SK-N-SH (cell line): ENCODE measurements around the gene CCNY. TPM values are rescaled to one million over a fixed set of nuclear protein-coding genes. Genes with fewer than 3 reads are reported as not detected.

Source experiments
- CTCF ChIA-PET: fragments of 300-600, 350-600 bp; formaldehyde crosslinking; extraction: SDS; loops from one replicate; lab custom pipeline; 2021; lab: Yijun Ruan, JAX
- POLR2A ChIA-PET: fragments of 350-600 bp; sonication (Branson Sonifier 250); formaldehyde crosslinking; extraction: SDS; loops from one replicate; lab custom pipeline; 2020; ENCODE audit warnings: antibody characterized with exemption, inconsistent platforms; lab: Yijun Ruan, JAX
- DNase-seq: peaks from one replicate; pipeline ENCODE4 v3.0.0; 2012
- H2AFZ ChIP-seq: fragments of 200-600 bp; sonication (generic); 2 replicates; pipeline ENCODE4 v1.8.1; 2016; ENCODE audit warnings: antibody characterized with exemption, mild to moderate bottlenecking, low read depth
- H3F3A ChIP-seq: fragments of 200-600 bp; sonication (generic); replicated peaks from 2 replicates; pipeline ENCODE3; 2016; ENCODE audit warnings: antibody characterized with exemption, mild to moderate bottlenecking; ENCODE audit not compliant: insufficient read depth
- H3K27ac ChIP-seq, 2 experiments: fragments of 200-500 bp in 1 of 2; fragments of 200-600 bp in 1 of 2; sonication (Bioruptor generic) in 1 of 2; sonication (generic), shearing (Covaris generic) in 1 of 2; 2 replicates each; pipeline versions ENCODE4 v1.5.1 to v1.6.1; 2014 to 2016; ENCODE audit warnings: low read depth in 2 of 2, inconsistent platforms in 1 of 2, low read length in 1 of 2, mild to moderate bottlenecking in 1 of 2, mixed read lengths in 1 of 2
- H3K27me3 ChIP-seq: fragments of 200-600 bp; sonication (generic), shearing (Covaris generic); 2 replicates; pipeline ENCODE4 v1.6.1; 2016; ENCODE audit warnings: mixed run types; ENCODE audit not compliant: insufficient read depth
- H3K36me3 ChIP-seq, 2 experiments: fragments of 200-500 bp in 1 of 2; fragments of 200-600 bp in 1 of 2; sonication (Bioruptor generic) in 1 of 2; sonication (generic) in 1 of 2; replicated peaks in 1 of 2; 2 replicates each; pipeline versions ENCODE3 to v1.5.1; 2014 to 2016; ENCODE audit warnings: low read length in 1 of 2, mild to moderate bottlenecking in 1 of 2; ENCODE audit not compliant: insufficient read depth in 2 of 2, control insufficient read depth in 1 of 2
- H3K4me1 ChIP-seq, 2 experiments: fragments of 200-500 bp in 1 of 2; fragments of 200-600 bp in 1 of 2; sonication (Bioruptor generic) in 1 of 2; sonication (generic), shearing (Covaris generic) in 1 of 2; 2 replicates each; pipeline versions ENCODE4 v1.5.1 to v1.6.1; 2014 to 2016; ENCODE audit warnings: low read depth in 1 of 2, low read length in 1 of 2, mixed run types in 1 of 2; ENCODE audit not compliant: insufficient read depth in 2 of 2, control insufficient read depth in 1 of 2
- H3K4me2 ChIP-seq: fragments of 200-600 bp; sonication (generic), shearing (Covaris generic); 2 replicates; pipeline ENCODE4 v1.6.1; 2017; ENCODE audit warnings: mixed run types
- H3K4me3 ChIP-seq, 2 experiments: fragments of 200-500 bp in 1 of 2; fragments of 200-600 bp in 1 of 2; sonication (Bioruptor generic) in 1 of 2; sonication (generic), shearing (Covaris generic) in 1 of 2; 2 replicates each; pipeline versions ENCODE4 v1.5.1 to v1.8.1; 2014 to 2016; ENCODE audit warnings: low read depth in 2 of 2, inconsistent platforms in 1 of 2, low read length in 1 of 2, mild to moderate bottlenecking in 1 of 2, mixed read lengths in 1 of 2, moderate library complexity in 1 of 2
- H3K79me2 ChIP-seq: fragments of 200-600 bp; sonication (generic); 2 replicates; pipeline ENCODE4 v1.8.1; 2017; ENCODE audit warnings: mild to moderate bottlenecking; ENCODE audit not compliant: insufficient read depth
- H3K9ac ChIP-seq: fragments of 200-600 bp; sonication (generic); 2 replicates; pipeline ENCODE4 v1.6.1; 2017; ENCODE audit warnings: mixed run types
- H3K9me2 ChIP-seq: fragments of 200-600 bp; sonication (generic); 2 replicates; pipeline ENCODE4 v1.6.1; 2017; ENCODE audit warnings: mixed run types
- H3K9me3 ChIP-seq: fragments of 200-600 bp; sonication (generic); 2 replicates; pipeline ENCODE4 v1.6.1; 2017; ENCODE audit warnings: mixed run types, mild to moderate bottlenecking, moderate library complexity
- H4K20me1 ChIP-seq: fragments of 200-600 bp; sonication (generic); 2 replicates; pipeline ENCODE4 v1.6.1; 2017; ENCODE audit warnings: mild to moderate bottlenecking, mixed run types; ENCODE audit not compliant: insufficient read depth
- CTCF ChIP-seq: fragments of 200-600 bp; sonication (generic); IDR thresholded peaks from 2 replicates; pipeline ENCODE4 v1.6.1; 2017; ENCODE audit warnings: antibody characterized with exemption, mild to moderate bottlenecking, moderate library complexity
- EP300 ChIP-seq, 2 experiments: IDR thresholded peaks; 2 replicates each; pipeline versions ENCODE4 v1.4.0 to v1.6.1; 2012; ENCODE audit warnings: borderline replicate concordance in 1 of 2, low read depth in 1 of 2, low read length in 1 of 2
- FOXJ3 ChIP-seq: sonication (generic); formaldehyde crosslinking; IDR thresholded peaks from 2 replicates; pipeline ENCODE4 v1.5.1; 2020; ENCODE audit warnings: mild to moderate bottlenecking, missing genetic modification reagents
- FOXM1 ChIP-seq: IDR thresholded peaks from 2 replicates; pipeline ENCODE4 v1.4.0; 2012; ENCODE audit warnings: low read depth, mild to moderate bottlenecking
- IRF3 ChIP-seq: fragments of 150-350 bp; IDR thresholded peaks from 2 replicates; pipeline ENCODE4 v1.6.1; 2016; ENCODE audit warnings: mild to moderate bottlenecking, low read depth, low read length
- JUND ChIP-seq: IDR thresholded peaks from 2 replicates; pipeline ENCODE4 v1.4.0; 2012
- MEF2A ChIP-seq: IDR thresholded peaks from 2 replicates; pipeline ENCODE4 v1.4.0; 2012; ENCODE audit warnings: low read depth, borderline replicate concordance
- MXI1 ChIP-seq: IDR thresholded peaks from 2 replicates; pipeline ENCODE4 v1.6.1; 2012; ENCODE audit warnings: mild to moderate bottlenecking, low read depth, low read length, improper control_type of control experiment
- NRF1 ChIP-seq: IDR thresholded peaks from 2 replicates; pipeline ENCODE4 v1.6.1; 2012; ENCODE audit warnings: low read depth, mild to moderate bottlenecking, low read length
- SIN3A ChIP-seq: IDR thresholded peaks from 2 replicates; pipeline ENCODE4 v1.6.1; 2012; ENCODE audit warnings: low read depth, mild to moderate bottlenecking, low read length, moderate library complexity, borderline replicate concordance
- YY1 ChIP-seq: IDR thresholded peaks from 2 replicates; pipeline ENCODE4 v1.4.0; 2012; ENCODE audit warnings: low read depth, mild to moderate bottlenecking
- WGBS: methylation state at CpG from one replicate; pipeline ENCODE4 v1.1.6; 2017; ENCODE audit warnings: low lambda C conversion rate; 5-methylcytosine and 5-hydroxymethylcytosine counted together
- polyA plus RNA-seq, 3 experiments: library from polyadenylated mRNA; depleted of rRNA; stranded (reverse); fragments of >200 nt; gene quantifications; 2 replicates each; pipeline ENCODE4 v1.2.3, GENCODE V29; 2012

The CCNY gene
- polyA plus RNA-seq, 1 of the 3 experiments (the other 2 are of a cell fraction): 29.4 TPM

- H3K9ac ChIP-seq: no peak overlapping the region
- POLR2A ChIA-PET: no interaction called here
- no peaks in the 10 kb centered on the region for H3K9me2 ChIP-seq
- peaks cover 91% of the 10 kb centered on the region for H4K20me1 ChIP-seq
- 68% methylated on average over 2 of the region's 2 CpGs for WGBS
- H2AFZ ChIP-seq: no peak overlapping the region
- peaks cover 97% of the 10 kb centered on the region for H3K79me2 ChIP-seq
- peaks cover 6 to 12% of the 10 kb centered on the region in 2 experiments; a peak in 3 of 4 replicates for H3K4me1 ChIP-seq
- peaks cover 0 to 4% of the 10 kb centered on the region in 2 experiments for H3K36me3 ChIP-seq
- no peak overlapping the region for H3K4me3 ChIP-seq
- H3F3A ChIP-seq: no peaks in the 10 kb centered on the region
- CTCF ChIA-PET: interaction anchor here (0.5 to 1.7 kb wide), 2 partner anchors 14 to 1192 kb away, joined by 3 to 5 read pairs; no protein-coding TSS in a partner anchor
- no peaks in the 10 kb centered on the region for H3K9me3 ChIP-seq
- no peak for DNase-seq
- no peak overlapping the region for H3K4me2 ChIP-seq
- no peak overlapping the region for H3K27ac ChIP-seq
- TF ChIP-seq YY1: no peak
- TF ChIP-seq FOXJ3 (CRISPR knock-in tag): no peak
- no peak for TF ChIP-seq MXI1
- no peak for TF ChIP-seq CTCF
- TF ChIP-seq IRF3: no peak
- no peak for TF ChIP-seq MEF2A
- TF ChIP-seq JUND: no peak
- no peaks in the 10 kb centered on the region for H3K27me3 ChIP-seq
Measured at GRCh38 chr10:35364808-35365207, 28.5 kb downstream of the CCNY start.

- Histone ChIP-seq H3K4me1 (peaks cover 6 to 12% of the 10 kb centered on the region in 2 experiments; a peak in 3 of 4 replicates), H3K36me3 (peaks cover 0 to 4% of the 10 kb centered on the region in 2 experiments), H3K79me2 (peaks cover 99% of the 10 kb centered on the region), H4K20me1 (peaks cover 94% of the 10 kb centered on the region), H3K27ac (no peak overlapping the region), H3K4me2 (no peak overlapping the region), H3K9ac (no peak overlapping the region), H2AFZ (no peak overlapping the region), H3K4me3 (no peak overlapping the region), H3K9me2 (no peaks in the 10 kb centered on the region), H3F3A (no peaks in the 10 kb centered on the region), H3K27me3 (no peaks in the 10 kb centered on the region), H3K9me3 (no peaks in the 10 kb centered on the region)
- DNase-seq: no peak
- CTCF ChIA-PET: interaction anchor here (1.7 kb wide), 1 partner anchor 15 kb away, joined by 5 read pairs; no protein-coding TSS in a partner anchor
- POLR2A ChIA-PET: no interaction called here
- 100% methylated on average over 1 of the region's 1 CpG for WGBS
- TF ChIP-seq SIN3A: no peak
- TF ChIP-seq EP300 (IDR thresholded peaks at IDR 0.05; ENCODE audit: borderline replicate concordance in 1 of 2, low read depth in 1 of 2, low read length in 1 of 2): no peak
- no peak for TF ChIP-seq FOXM1
- no peak for TF ChIP-seq JUND
- no peak for TF ChIP-seq NRF1
Measured at GRCh38 chr10:35365994-35366393, 29.7 kb downstream of the CCNY start.
